Measurements from ENCODE around the gene RASSF7. TPM values are rescaled to one million over a fixed set of nuclear protein-coding genes. Genes with fewer than 3 reads are reported as not detected.
"Not testable (repeated sequence)": the region's sequence is repeated elsewhere in the genome, so short reads cannot be mapped to it uniquely, and the experiment has no call there.

The RASSF7 gene
- 10 to 100 TPM; 19.8 to 21.2 TPM for total RNA-seq

GRCh38 chr11:560305-561147 is at the start of gene RASSF7, which contains the start of gene LMNTD2:
RASSF7 (plus strand) TSS chr11:560970; CDS start chr11:561769, 799 bp downstream.
LMNTD2 (minus strand) TSS chr11:560738; CDS start chr11:560716, 22 bp downstream.
- ChIA-PET CTCF (interaction anchor here (1.3 kb wide), 1 partner anchor 164 kb away, joined by 3 read pairs; no protein-coding TSS in a partner anchor), POLR2A (no interaction called here)

DNA sequence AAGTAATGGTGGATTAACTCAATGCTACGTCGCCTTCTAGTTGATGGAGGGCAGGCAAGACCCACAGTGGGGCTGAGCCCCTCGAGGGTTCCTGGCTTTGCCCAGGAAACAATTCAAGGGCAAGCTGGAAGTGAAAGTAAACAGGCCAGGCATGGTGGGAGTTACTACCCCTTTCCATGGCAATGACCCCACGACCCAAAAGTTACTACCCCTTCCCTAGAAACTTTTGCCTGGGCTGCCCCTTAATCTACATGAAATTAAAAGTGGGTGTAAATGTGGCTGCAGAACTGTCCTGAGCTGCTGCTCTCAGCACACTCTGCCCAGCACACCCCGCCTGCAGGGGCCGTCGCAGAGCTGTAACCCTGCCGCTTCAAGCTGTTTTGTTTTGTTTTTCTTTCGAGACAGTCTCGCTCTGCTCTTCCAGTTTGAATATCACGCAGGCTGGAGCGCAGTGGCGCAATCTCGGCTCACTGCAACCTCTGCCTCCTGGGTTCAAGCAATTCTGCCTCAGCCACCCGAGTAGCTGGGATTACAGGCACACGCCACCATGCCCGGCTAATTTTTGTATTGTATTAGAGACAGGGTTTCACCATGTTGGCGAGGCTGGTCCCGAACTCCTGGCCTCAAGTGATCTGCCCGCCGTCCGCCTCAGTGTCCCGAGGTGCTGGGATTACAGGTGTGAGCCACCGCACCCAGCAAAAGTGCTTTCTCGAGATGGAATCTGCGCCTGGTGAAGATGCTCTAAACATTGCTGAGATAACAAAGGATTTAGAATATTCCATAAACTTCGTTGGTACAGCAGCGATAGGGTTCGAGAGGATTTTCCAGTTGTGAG is 47.8 kb upstream of the RASSF7 start:
- ChIA-PET POLR2A (interaction anchor here (0.6 kb wide), 1 partner anchor 253 kb away, joined by 3 read pairs; no protein-coding TSS in a partner anchor), CTCF (interaction anchor here (1.3 kb wide), 1 partner anchor 65 kb away, joined by 3 read pairs; no protein-coding TSS in a partner anchor)

GRCh38 chr11:514606-515005 is 46.2 kb upstream of the RASSF7 start:
- ChIA-PET CTCF (interaction anchor here (1.3 kb wide), 1 partner anchor 67 kb away, joined by 3 read pairs; no protein-coding TSS in a partner anchor), POLR2A (no interaction called here)

- ChIA-PET CTCF (no interaction called here), POLR2A (no interaction called here)
Measured at GRCh38 chr11:515131-515530, 45.6 kb upstream of the RASSF7 start.

GRCh38 chr11:516400-516799 is 44.4 kb upstream of the RASSF7 start:
- ChIA-PET CTCF (interaction anchor here (0.7 kb wide), 1 partner anchor 57 kb away, joined by 3 read pairs; no protein-coding TSS in a partner anchor), POLR2A (no interaction called here)

- CTCF ChIA-PET: interaction anchor here (0.7 kb wide), 1 partner anchor 57 kb away, joined by 3 read pairs; no protein-coding TSS in a partner anchor
- POLR2A ChIA-PET: not testable (repeated sequence)
Measured at GRCh38 chr11:516918-517685, 43.7 kb upstream of the RASSF7 start.

- ChIA-PET POLR2A (interaction anchor here (0.7 to 1.0 kb wide), 4 partner anchors 12 to 17 kb away, joined by 3 to 7 read pairs (median 4); no protein-coding TSS in a partner anchor), CTCF (interaction anchor here (0.7 to 2.6 kb wide), 29 partner anchors 10 to 312 kb away, joined by 3 to 29 read pairs (median 3); partner anchors contain the start of genes BET1L, HRAS, LRRC56 and RIC8A)
Measured at GRCh38 chr11:518463-519202, 42.1 kb upstream of the RASSF7 start.

GRCh38 chr11:520428-521176 is 40.2 kb upstream of the RASSF7 start:
- ChIA-PET CTCF (interaction anchor here (0.6 to 2.5 kb wide), 3 partner anchors 15 to 415 kb away, joined by 3 to 11 read pairs (median 3); no protein-coding TSS in a partner anchor), POLR2A (interaction anchor here (0.9 kb wide), 1 partner anchor 70 kb away, joined by 4 read pairs; no protein-coding TSS in a partner anchor)

DNA sequence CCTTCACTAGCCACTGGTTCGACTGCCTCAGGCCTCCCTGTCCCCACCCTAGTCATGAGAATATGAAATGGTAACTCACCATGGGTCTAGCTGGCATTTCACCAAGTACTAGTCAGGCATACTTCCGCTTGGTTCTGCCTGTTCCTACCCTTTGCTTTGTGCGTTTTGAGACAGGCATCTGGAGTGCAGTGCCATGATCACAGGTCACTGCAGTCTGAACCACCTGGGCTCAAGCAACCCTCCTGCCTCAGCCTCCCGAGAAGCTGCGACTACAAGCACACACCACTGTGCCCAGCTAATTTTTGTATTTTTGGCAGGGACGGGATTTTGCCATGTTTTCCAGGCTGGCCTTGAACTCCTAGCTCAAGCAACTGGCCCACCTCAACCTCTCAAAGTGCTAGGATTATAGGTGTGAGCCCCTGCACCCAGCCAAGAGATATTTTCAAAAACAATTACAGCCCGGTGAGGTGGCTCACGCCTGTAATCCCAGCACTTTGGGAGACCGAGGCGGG is 39.5 kb upstream of the RASSF7 start:
- ChIA-PET CTCF (interaction anchor here (0.6 kb wide), 1 partner anchor 15 kb away, joined by 3 read pairs; no protein-coding TSS in a partner anchor), POLR2A (no interaction called here)

DNA sequence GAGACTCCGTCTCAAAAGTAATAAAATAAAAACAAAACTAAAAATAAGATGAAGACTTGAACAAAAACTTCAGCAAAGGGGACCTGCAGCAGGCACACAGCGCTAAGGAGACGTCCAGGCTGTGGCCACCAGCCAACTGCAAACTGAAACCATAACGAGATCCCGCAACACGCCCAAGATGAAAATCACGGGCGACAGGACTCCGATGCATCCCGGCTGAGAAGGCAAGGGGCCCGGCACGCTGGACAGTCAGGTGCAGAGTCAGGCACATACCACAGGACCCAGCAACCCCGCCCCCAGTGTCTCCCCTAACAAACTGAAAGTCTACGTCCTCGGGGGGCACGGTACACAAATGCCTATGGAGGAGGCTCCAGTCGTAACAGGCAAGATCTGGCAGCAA is 34.6 kb upstream of the RASSF7 start:
- CTCF ChIA-PET: no interaction called here
- POLR2A ChIA-PET: no interaction called here

- ChIA-PET POLR2A (no interaction called here), CTCF (no interaction called here)
Measured at GRCh38 chr11:528166-528814, 32.5 kb upstream of the RASSF7 start.

DNA sequence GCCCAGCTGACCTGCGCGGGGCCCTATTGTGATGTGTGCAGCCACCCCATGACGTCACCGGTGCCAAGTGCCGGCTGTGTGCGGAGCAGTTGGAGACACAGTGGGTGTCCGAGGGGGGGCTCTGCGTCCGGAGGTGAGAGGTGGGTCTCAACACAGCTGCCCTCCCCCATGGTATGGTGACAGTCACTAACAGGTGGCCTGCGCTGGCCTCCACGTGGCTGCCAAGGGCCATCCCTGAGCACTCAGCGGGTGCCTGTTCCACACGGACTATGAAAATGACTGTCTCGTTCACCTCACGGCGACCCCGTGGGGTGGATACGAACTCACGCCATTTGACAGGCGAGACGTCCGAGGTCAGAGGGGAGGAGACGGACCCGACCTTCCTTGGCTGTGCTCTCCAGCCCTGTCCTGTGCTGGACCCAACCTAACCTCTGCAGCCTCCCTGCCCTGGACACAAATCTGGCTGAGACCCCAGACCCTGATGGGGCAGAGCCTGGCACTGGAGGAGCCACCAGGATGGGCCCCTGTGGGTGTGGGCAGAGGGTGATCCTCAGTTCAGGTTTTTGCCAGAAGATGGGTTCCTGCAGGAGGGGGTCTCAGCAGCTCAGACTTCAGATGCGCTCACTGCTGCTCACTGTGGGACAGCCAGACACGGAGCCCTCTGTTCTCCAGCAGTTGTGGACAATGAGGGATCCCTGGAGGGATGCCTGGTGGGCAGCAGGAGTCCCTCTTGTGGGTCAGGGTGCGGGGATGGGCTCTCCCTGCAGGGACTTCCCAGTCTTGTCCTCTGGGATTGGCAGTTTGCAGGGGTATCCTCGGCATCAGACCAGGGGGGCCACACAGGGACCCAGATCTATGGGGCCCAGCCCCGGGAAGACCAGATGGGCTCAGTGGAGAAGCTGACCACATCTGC is 31.7 kb upstream of the RASSF7 start:
- POLR2A ChIA-PET: no interaction called here
- CTCF ChIA-PET: interaction anchor here (0.6 to 0.9 kb wide), 2 partner anchors 10 to 11 kb away, joined by 3 read pairs; no protein-coding TSS in a partner anchor

DNA sequence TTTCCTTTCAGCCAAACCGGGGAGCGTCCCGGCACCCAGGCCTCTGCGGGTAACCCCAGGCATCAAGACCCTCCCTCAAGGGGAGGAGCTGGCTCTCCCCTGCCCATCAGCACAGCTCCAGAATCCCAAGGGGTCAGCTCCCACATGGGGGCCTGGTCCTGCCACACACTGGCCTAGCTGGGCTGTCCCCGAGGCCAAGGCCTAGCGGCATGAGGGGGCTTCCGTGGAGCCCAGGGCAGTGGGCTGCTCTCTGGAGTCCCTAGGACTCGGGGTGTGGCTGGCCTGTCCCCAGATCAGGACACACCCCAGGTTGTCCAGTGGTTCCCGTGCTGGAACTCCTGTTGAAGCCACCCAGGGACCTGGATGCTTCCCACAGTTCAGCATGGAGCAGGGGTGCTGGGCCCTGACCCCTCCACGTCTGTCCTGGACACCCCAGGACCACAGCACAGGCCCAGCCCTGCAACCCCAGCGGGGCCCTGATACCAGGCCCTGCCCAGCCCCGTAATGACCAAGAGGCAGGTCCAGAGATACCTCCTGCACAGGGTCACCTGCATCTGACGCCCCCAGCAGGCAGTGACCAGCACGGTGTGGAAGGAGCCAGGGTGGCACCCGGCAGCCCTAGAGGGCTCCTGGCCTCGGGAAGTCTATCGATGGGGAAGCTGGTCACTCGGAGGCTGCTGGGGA is 30.9 kb upstream of the RASSF7 start:
- CTCF ChIA-PET: interaction anchor here (0.9 kb wide), 1 partner anchor 11 kb away, joined by 3 read pairs; no protein-coding TSS in a partner anchor
- POLR2A ChIA-PET: no interaction called here

GRCh38 chr11:530960-531831 is 29.6 kb upstream of the RASSF7 start:
- POLR2A ChIA-PET: no interaction called here

More at GRCh38 chr11:530960-531831, 29.6 kb upstream of the RASSF7 start:
- CTCF ChIA-PET: interaction anchor here (6.8 kb wide), 1 partner anchor 12 kb away, joined by 29 read pairs; no protein-coding TSS in a partner anchor

Measured in activated CD8-positive, alpha-beta memory T cell treated with anti-CD3 and anti-CD28 coated beads for 36 hours (primary cell).